Gastrocnemius medialis (tissue), 4 donors: ENCODE data around the gene BAIAP2L1. TPM values are rescaled to one million over a fixed set of nuclear protein-coding genes. Genes with fewer than 3 reads are reported as not detected.
"Not testable (repeated sequence)": the region's sequence is repeated elsewhere in the genome, so short reads cannot be mapped to it uniquely, and the experiment has no call there.

Experiments used
- ATAC-seq, 2 donors: fragments of 150-250 bp; one replicate each; pipeline ENCODE4 v1.9.1; 2016
- DNase-seq, 2 donors: peaks; one replicate each; pipeline ENCODE4 v3.0.0-alpha.2; 2019
- H3K27ac ChIP-seq, 4 donors: fragments of 200-600 bp; sonication (generic); 1 replicate in 1 of 4; 2 replicates in 3 of 4; pipeline ENCODE4 v1.5.1; 2016 to 2018; ENCODE audit warnings: mild to moderate bottlenecking in 2 of 4, moderate library complexity in 1 of 4
- H3K27me3 ChIP-seq, 3 donors: fragments of 200-600 bp; sonication (generic) in 2 of 3; 1 replicate in 1 of 3; 2 replicates in 2 of 3; pipeline versions ENCODE4 v1.5.1 to v1.6.0; 2016 to 2019; ENCODE audit warnings: mild to moderate bottlenecking in 1 of 3, moderate library complexity in 1 of 3
- H3K36me3 ChIP-seq, 2 donors: fragments of 200-600 bp; sonication (generic) in 1 of 2; one replicate each; pipeline ENCODE4 v1.5.1; 2017 to 2018
- H3K4me1 ChIP-seq, 2 donors: fragments of 200-600 bp; sonication (generic) in 1 of 2; one replicate each; pipeline ENCODE4 v1.5.1; 2016 to 2017; ENCODE audit warnings: mild to moderate bottlenecking in 2 of 2
- H3K4me3 ChIP-seq, 4 donors: fragments of 200-600 bp; sonication (generic) in 3 of 4; 1 replicate in 1 of 4; 2 replicates in 3 of 4; pipeline ENCODE4 v1.5.1; 2016 to 2019; ENCODE audit warnings: mild to moderate bottlenecking in 2 of 4
- H3K9me3 ChIP-seq, 3 donors: fragments of 200-600 bp; sonication (generic) in 2 of 3; 1 replicate in 1 of 3; 2 replicates in 2 of 3; pipeline ENCODE4 v1.5.1; 2016 to 2019
- CTCF ChIP-seq, 5 experiments: fragments of 450-650 bp in 3 of 5; fragments of 200-600 bp in 2 of 5; sonication (generic) in 2 of 5; IDR thresholded peaks in 4 of 5; conservative IDR thresholded peaks in 1 of 5; 1 replicate in 4 of 5; 2 replicates in 1 of 5; pipeline ENCODE4 v1.5.1; 2016 to 2019; ENCODE audit warnings: antibody characterized with exemption in 5 of 5, mild to moderate bottlenecking in 3 of 5, moderate library complexity in 3 of 5
- POLR2A ChIP-seq, 2 donors: fragments of 450-650 bp; IDR thresholded peaks; one replicate each; pipeline ENCODE4 v1.6.1; 2017; ENCODE audit warnings: antibody characterized with exemption in 2 of 2, mild to moderate bottlenecking in 2 of 2, moderate library complexity in 2 of 2
- in situ Hi-C, 4 donors: fragments of 200-750 bp; cut with MboI; loops; one replicate each; pipeline versions ENCODE4 v1.15.0 to v1.8.0; 2017; ENCODE audit warnings: low sequenced_read_pairs in 4 of 4
- intact Hi-C: fragments of 100-400 bp; cut with DNase I; formaldehyde crosslinking; loops from one replicate; pipeline ENCODE4 v1.15.1; 2023; ENCODE audit warnings: low total_unique reads
- total RNA-seq, 4 donors: library from RNA; depleted of rRNA; stranded (reverse); fragments of >200 nt; gene quantifications; one replicate each; pipeline versions ENCODE4 v1.1.0 to v1.2.3, GENCODE V29; 2016

The BAIAP2L1 gene
- total RNA-seq, 4 donors from 2014 or later: 0.59 to 3.8 (median 1.2) TPM

- ATAC-seq (peak in 1 of 2 donors; percentile 31), DNase-seq (no peak)
- peak overlapping the region in 1 of 4 donors; percentile 13 for H3K27ac ChIP-seq
- no peaks in the 10 kb centered on the region for H3K36me3 ChIP-seq
- intact Hi-C loops (no loop called here), in situ Hi-C loops (no loop called here)
- TF ChIP-seq POLR2A (IDR thresholded peaks at IDR 0.05) (no peak), CTCF (IDR thresholded peaks at IDR 0.05 in 4 of 5, conservative IDR thresholded peaks at IDR 0.05 in 1 of 5) (no peak)
- no peaks in the 10 kb centered on the region for H3K9me3 ChIP-seq
- H3K4me1 ChIP-seq: peaks cover 11% of the 10 kb centered on the region in 2 donors
- peak overlapping the region in 1 of 4 donors; percentile 25 for H3K4me3 ChIP-seq
- H3K27me3 ChIP-seq: peaks cover 0 to 8% (median 0%) of the 10 kb centered on the region in 3 donors
Measured at GRCh38 chr7:98322331-98323270, 78.3 kb downstream of the BAIAP2L1 start.

GRCh38 chr7:98321301-98321700, 79.6 kb downstream of the BAIAP2L1 start:
- Histone ChIP-seq H3K4me1 (peaks cover 11% of the 10 kb centered on the region in 2 donors), H3K27ac (no peak overlapping the region), H3K4me3 (no peak overlapping the region), H3K27me3 (peaks cover 0 to 8% (median 0%) of the 10 kb centered on the region in 3 donors), H3K9me3 (no peaks in the 10 kb centered on the region), H3K36me3 (no peaks in the 10 kb centered on the region)
- no peak for DNase-seq
- in situ Hi-C loops: no loop called here
- intact Hi-C loops: no loop called here
- TF ChIP-seq POLR2A (IDR thresholded peaks at IDR 0.05): no peak
- TF ChIP-seq CTCF (IDR thresholded peaks at IDR 0.05 in 4 of 5, conservative IDR thresholded peaks at IDR 0.05 in 1 of 5): no peak
- ATAC-seq: no peak

- Histone ChIP-seq H3K36me3 (no peaks in the 10 kb centered on the region), H3K27ac (no peak overlapping the region), H3K4me1 (peaks cover 11% of the 10 kb centered on the region in 2 donors), H3K27me3 (peaks cover 0 to 8% (median 0%) of the 10 kb centered on the region in 3 donors), H3K4me3 (no peak overlapping the region), H3K9me3 (no peaks in the 10 kb centered on the region)
- no peak for ATAC-seq
- intact Hi-C loops (no loop called here), in situ Hi-C loops (no loop called here)
- TF ChIP-seq CTCF (IDR thresholded peaks at IDR 0.05 in 4 of 5, conservative IDR thresholded peaks at IDR 0.05 in 1 of 5) (no peak), POLR2A (IDR thresholded peaks at IDR 0.05) (no peak)
- no peak for DNase-seq
Measured at GRCh38 chr7:98319176-98319575, 81.7 kb downstream of the BAIAP2L1 start.

- no peak for TF ChIP-seq CTCF (IDR thresholded peaks at IDR 0.05 in 4 of 5, conservative IDR thresholded peaks at IDR 0.05 in 1 of 5)
- TF ChIP-seq POLR2A (IDR thresholded peaks at IDR 0.05): no peak
- DNase-seq (no peak), ATAC-seq (no peak)
- no peaks in the 10 kb centered on the region for H3K36me3 ChIP-seq
- H3K27me3 ChIP-seq: peaks cover 0 to 4% (median 0%) of the 10 kb centered on the region in 3 donors
- H3K9me3 ChIP-seq: no peaks in the 10 kb centered on the region
- H3K4me1 ChIP-seq: no peaks in the 10 kb centered on the region
- no peak overlapping the region for H3K4me3 ChIP-seq
- H3K27ac ChIP-seq: no peak overlapping the region
- in situ Hi-C loops (no loop called here), intact Hi-C loops (no loop called here)
Measured at GRCh38 chr7:98317366-98318040, 83.4 kb downstream of the BAIAP2L1 start.

GRCh38 chr7:98315994-98316527, 84.8 kb downstream of the BAIAP2L1 start:
- intact Hi-C loops, ATAC-seq, H3K36me3 ChIP-seq, in situ Hi-C loops, DNase-seq, H3K27me3 ChIP-seq, H3K9me3 ChIP-seq, H3K27ac ChIP-seq, H3K4me1 ChIP-seq, H3K4me3 ChIP-seq: not testable (repeated sequence)
